GM21717 (cell line): ENCODE data around the gene LCP1.
"Not testable (repeated sequence)": the region's sequence is repeated elsewhere in the genome, so short reads cannot be mapped to it uniquely, and the experiment has no call there.

Experiments
- ATAC-seq: cut with Tn5 transposase; IDR thresholded peaks from one replicate; pipeline ENCODE4 v1.9.1; 2021; ENCODE audit warnings: mild to moderate bottlenecking, moderate library complexity; ENCODE audit not compliant: unreplicated experiment

The LCP1 gene

GRCh38 chr13:46182491-46182877, 507 bp upstream of the LCP1 start:
- no peak for ATAC-seq

GRCh38 chr13:46181377-46181839, 569 bp downstream of the LCP1 start:
- ATAC-seq, result no peak

- ATAC-seq, result no peak
These were observed 1.8 kb downstream of the LCP1 start for GRCh38 chr13:46179969-46180763.

- ATAC-seq, result no peak
These were observed 2.5 kb downstream of the LCP1 start for GRCh38 chr13:46179491-46179908.

- no peak for ATAC-seq
These were observed 3.2 kb downstream of the LCP1 start for GRCh38 chr13:46178821-46179220.

GRCh38 chr13:46178143-46178542, 3.8 kb downstream of the LCP1 start:
- no peak for ATAC-seq

GRCh38 chr13:46176756-46177155, 5.2 kb downstream of the LCP1 start:
- peak; percentile 20 for ATAC-seq

GRCh38 chr13:46173656-46174055, 8.3 kb downstream of the LCP1 start:
- no peak for ATAC-seq

- no peak for ATAC-seq
These were observed 9.4 kb downstream of the LCP1 start for GRCh38 chr13:46172531-46172991.

- no peak for ATAC-seq
These were observed 10.2 kb downstream of the LCP1 start for GRCh38 chr13:46171739-46172138.

- no peak for ATAC-seq
These were observed 10.8 kb downstream of the LCP1 start for GRCh38 chr13:46171217-46171616.

- no peak for ATAC-seq
These were observed 11.3 kb downstream of the LCP1 start for GRCh38 chr13:46170687-46171086.

- no peak for ATAC-seq
These were observed 11.7 kb downstream of the LCP1 start for GRCh38 chr13:46170268-46170667.

- no peak for ATAC-seq
These were observed 12.2 kb downstream of the LCP1 start for GRCh38 chr13:46169758-46170157.

- ATAC-seq, result no peak
These were observed 13.2 kb downstream of the LCP1 start for GRCh38 chr13:46168783-46169182.

- ATAC-seq, result no peak
These were observed 13.6 kb downstream of the LCP1 start for GRCh38 chr13:46168341-46168740.

GRCh38 chr13:46166947-46167610, 14.9 kb downstream of the LCP1 start:
- ATAC-seq, result no peak

- no peak for ATAC-seq
These were observed 15.8 kb downstream of the LCP1 start for GRCh38 chr13:46166224-46166584.

GRCh38 chr13:46165485-46166223, 16.3 kb downstream of the LCP1 start:
- ATAC-seq, result peak; percentile 45

GRCh38 chr13:46164661-46165060, 17.3 kb downstream of the LCP1 start:
- no peak for ATAC-seq

- ATAC-seq, result not testable (repeated sequence)
These were observed 19.2 kb downstream of the LCP1 start for GRCh38 chr13:46162741-46163140.
